Trophoblast cell (in vitro differentiated cells and primary cell): Measurements from ENCODE around the gene SOCS7.

Experiments
- DNase-seq, 2 donors: peaks; one replicate each; pipeline ENCODE4 v3.0.0-alpha.2; 2016
- H2AFZ ChIP-seq: 2 replicates; pipeline ENCODE4 v1.6.1; 2013; ENCODE audit warnings: low read length, moderate library complexity, mild to moderate bottlenecking; ENCODE audit not compliant: insufficient read depth, poor library complexity
- H2AK5ac ChIP-seq: 2 replicates; pipeline ENCODE4 v1.6.1; 2013; ENCODE audit warnings: mild to moderate bottlenecking, low read length
- H2BK120ac ChIP-seq: 2 replicates; pipeline ENCODE4 v1.6.1; 2013; ENCODE audit warnings: low read length, mild to moderate bottlenecking, moderate library complexity; ENCODE audit not compliant: insufficient read depth, poor library complexity
- H2BK12ac ChIP-seq: 2 replicates; pipeline ENCODE4 v1.6.1; 2013; ENCODE audit warnings: mild to moderate bottlenecking, low read length, moderate library complexity
- H2BK5ac ChIP-seq: 2 replicates; pipeline ENCODE4 v1.6.1; 2013; ENCODE audit warnings: low read length, low read depth, moderate library complexity, mild to moderate bottlenecking; ENCODE audit not compliant: poor library complexity
- H3K14ac ChIP-seq: 2 replicates; pipeline ENCODE4 v1.6.1; 2013; ENCODE audit warnings: mild to moderate bottlenecking, low read length
- H3K18ac ChIP-seq: 2 replicates; pipeline ENCODE4 v1.6.1; 2013; ENCODE audit warnings: mild to moderate bottlenecking, low read length
- H3K23ac ChIP-seq: 2 replicates; pipeline ENCODE4 v1.6.1; 2013; ENCODE audit warnings: low read length
- H3K27ac ChIP-seq: 2 replicates; pipeline ENCODE4 v1.5.1; 2013; ENCODE audit warnings: low read depth, mild to moderate bottlenecking, inconsistent platforms, low read length, moderate library complexity
- H3K27me3 ChIP-seq: 2 replicates; pipeline ENCODE4 v1.6.1; 2013; ENCODE audit warnings: inconsistent platforms, mild to moderate bottlenecking, low read length, moderate library complexity; ENCODE audit not compliant: insufficient read depth
- H3K36me3 ChIP-seq, 2 experiments: 1 replicate in 1 of 2; 2 replicates in 1 of 2; pipeline ENCODE4 v1.6.1; 2013; ENCODE audit warnings: low read length in 2 of 2, mild to moderate bottlenecking in 2 of 2, moderate library complexity in 1 of 2; ENCODE audit not compliant: insufficient read depth in 2 of 2, control insufficient read depth in 1 of 2
- H3K4ac ChIP-seq: 2 replicates; pipeline ENCODE4 v1.6.1; 2013; ENCODE audit warnings: low read depth, mild to moderate bottlenecking, low read length, moderate library complexity
- H3K4me1 ChIP-seq, 2 experiments: 1 replicate in 1 of 2; 2 replicates in 1 of 2; pipeline ENCODE4 v1.6.1; 2013; ENCODE audit warnings: low read length in 2 of 2, mild to moderate bottlenecking in 2 of 2, moderate library complexity in 1 of 2; ENCODE audit not compliant: insufficient read depth in 2 of 2, control insufficient read depth in 1 of 2
- H3K4me2 ChIP-seq: 2 replicates; pipeline ENCODE4 v1.6.1; 2013; ENCODE audit warnings: inconsistent platforms, mild to moderate bottlenecking, low read length, moderate library complexity
- H3K4me3 ChIP-seq: 2 replicates; pipeline ENCODE4 v1.5.1; 2013; ENCODE audit warnings: mild to moderate bottlenecking, low read depth, low read length, inconsistent platforms
- H3K79me1 ChIP-seq: one replicate; pipeline ENCODE4 v1.6.1; 2013; ENCODE audit warnings: low read length
- H3K79me2 ChIP-seq: 2 replicates; pipeline ENCODE4 v1.6.1; 2013; ENCODE audit warnings: low read length, mild to moderate bottlenecking; ENCODE audit not compliant: control insufficient read depth, insufficient read depth, poor library complexity
- H3K9ac ChIP-seq: 2 replicates; pipeline ENCODE4 v1.6.1; 2013; ENCODE audit warnings: mild to moderate bottlenecking, low read length
- H3K9me3 ChIP-seq: 2 replicates; pipeline ENCODE4 v1.6.1; 2013; ENCODE audit warnings: low read depth, mild to moderate bottlenecking, control low read depth, inconsistent platforms, low read length; ENCODE audit not compliant: insufficient read depth
- H4K12ac ChIP-seq: 2 replicates; pipeline ENCODE4 v1.6.1; 2013; ENCODE audit warnings: low read depth, mild to moderate bottlenecking, low read length, moderate library complexity
- H4K8ac ChIP-seq: 2 replicates; pipeline ENCODE4 v1.6.1; 2013; ENCODE audit warnings: low read depth, mild to moderate bottlenecking, low read length, moderate library complexity
- H4K91ac ChIP-seq: one replicate; pipeline ENCODE4 v1.6.1; 2013; ENCODE audit warnings: low read depth, mild to moderate bottlenecking, low read length, moderate library complexity
- WGBS: extraction: QIAGEN DNeasy Blood & Tissue Kit; methylation state at CpG from one replicate; pipeline ENCODE4 v1.1.7; 2013; ENCODE audit warnings: missing lambda C conversion rate; ENCODE audit not compliant: insufficient read length, insufficient coverage; ENCODE audit errors: extremely low coverage; 5-methylcytosine and 5-hydroxymethylcytosine counted together

SOCS7 gene

DNA sequence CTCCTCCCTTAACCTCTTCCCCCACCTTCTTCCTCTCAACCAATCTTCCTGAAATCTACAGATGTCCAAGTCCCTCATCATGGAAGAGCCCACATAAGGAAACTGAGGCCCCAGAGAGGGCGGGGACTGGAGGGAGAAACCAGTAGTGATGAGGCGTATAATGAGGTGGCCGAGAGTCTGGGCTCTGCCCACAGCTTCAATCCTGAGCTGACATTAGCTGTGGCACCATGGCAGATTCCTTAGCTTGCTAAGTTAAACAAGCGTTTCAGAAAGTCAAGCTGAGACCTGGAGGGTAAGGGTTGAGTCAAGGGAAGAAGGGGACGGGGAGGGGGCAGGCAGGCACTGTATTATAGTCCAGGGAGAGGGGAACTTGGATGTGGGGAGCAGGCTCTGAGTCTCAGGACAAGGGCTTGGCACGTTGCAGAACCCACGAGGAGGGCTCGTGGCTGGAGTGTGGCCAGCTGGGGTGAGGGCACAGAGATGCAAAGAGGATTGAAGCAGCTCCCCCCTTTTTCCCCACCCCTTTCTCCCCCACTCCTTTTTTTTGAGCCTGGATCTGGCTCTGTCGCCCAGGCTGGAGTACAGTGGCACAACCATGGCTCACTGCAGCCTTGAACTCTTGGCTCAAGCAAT, 89.9 kb downstream of the SOCS7 start:
- Histone ChIP-seq H3K18ac (no peak overlapping the region), H4K8ac (no peak overlapping the region), H2BK120ac (no peak overlapping the region), H4K12ac (no peak overlapping the region), H3K14ac (no peak overlapping the region), H3K4me3 (no peak overlapping the region), H3K27me3 (no peaks in the 10 kb centered on the region), H2BK12ac (no peak overlapping the region), H2AFZ (no peak overlapping the region), H3K4ac (no peak overlapping the region), H3K27ac (no peak overlapping the region), H2BK5ac (no peak overlapping the region), H3K9me3 (no peaks in the 10 kb centered on the region), H4K91ac (no peak overlapping the region), H3K79me2 (no peaks in the 10 kb centered on the region), H3K36me3 (no peaks in the 10 kb centered on the region), H3K4me1 (no peaks in the 10 kb centered on the region), H3K79me1 (no peaks in the 10 kb centered on the region), H2AK5ac (no peak overlapping the region), H3K23ac (no peak overlapping the region), H3K4me2 (no peak overlapping the region), H3K9ac (no peak overlapping the region)
- DNase-seq: no peak
- no CpG with 5 or more reads among the region's 9 CpGs for WGBS

- no peaks in the 10 kb centered on the region for H3K9me3 ChIP-seq
- no peak overlapping the region for H3K4me2 ChIP-seq
- DNase-seq: peak in 1 of 2 donors; percentile 35
- no peak overlapping the region for H2BK120ac ChIP-seq
- no peaks in the 10 kb centered on the region for H3K79me1 ChIP-seq
- no peak overlapping the region for H3K9ac ChIP-seq
- no peak overlapping the region for H3K27ac ChIP-seq
- no peak overlapping the region for H2BK5ac ChIP-seq
- H3K14ac ChIP-seq: no peak overlapping the region
- H3K79me2 ChIP-seq: no peaks in the 10 kb centered on the region
- H2AK5ac ChIP-seq: no peak overlapping the region
- H3K4me3 ChIP-seq: no peak overlapping the region
- no peak overlapping the region for H2AFZ ChIP-seq
- no peak overlapping the region for H4K91ac ChIP-seq
- H3K36me3 ChIP-seq: no peaks in the 10 kb centered on the region
- no peaks in the 10 kb centered on the region for H3K27me3 ChIP-seq
- no CpG with 5 or more reads among the region's 4 CpGs for WGBS
- H2BK12ac ChIP-seq: no peak overlapping the region
- H4K12ac ChIP-seq: no peak overlapping the region
- no peak overlapping the region for H3K18ac ChIP-seq
- H4K8ac ChIP-seq: no peak overlapping the region
- H3K23ac ChIP-seq: no peak overlapping the region
- no peak overlapping the region for H3K4ac ChIP-seq
- H3K4me1 ChIP-seq: no peaks in the 10 kb centered on the region
Measured at GRCh38 chr17:38442548-38442947, 90.9 kb downstream of the SOCS7 start.

- peaks cover 0 to 4% of the 10 kb centered on the region in 2 experiments for H3K4me1 ChIP-seq
- H3K9me3 ChIP-seq: no peaks in the 10 kb centered on the region
- H3K79me1 ChIP-seq: no peaks in the 10 kb centered on the region
- H3K18ac ChIP-seq: no peak overlapping the region
- H3K27me3 ChIP-seq: no peaks in the 10 kb centered on the region
- no peak overlapping the region for H2BK120ac ChIP-seq
- no peak overlapping the region for H3K14ac ChIP-seq
- H4K8ac ChIP-seq: no peak overlapping the region
- WGBS: no CpG with 5 or more reads among the region's 7 CpGs
- H3K36me3 ChIP-seq: no peaks in the 10 kb centered on the region
- no peaks in the 10 kb centered on the region for H3K79me2 ChIP-seq
- H2AFZ ChIP-seq: no peak overlapping the region
- H3K4me2 ChIP-seq: no peak overlapping the region
- H4K91ac ChIP-seq: no peak overlapping the region
- no peak overlapping the region for H3K27ac ChIP-seq
- no peak overlapping the region for H4K12ac ChIP-seq
- H2AK5ac ChIP-seq: no peak overlapping the region
- no peak overlapping the region for H2BK12ac ChIP-seq
- H3K4me3 ChIP-seq: no peak overlapping the region
- DNase-seq: no peak
- no peak overlapping the region for H3K9ac ChIP-seq
- H3K4ac ChIP-seq: no peak overlapping the region
- no peak overlapping the region for H2BK5ac ChIP-seq
- H3K23ac ChIP-seq: no peak overlapping the region
Measured at GRCh38 chr17:38443356-38444031, 91.8 kb downstream of the SOCS7 start.

DNA sequence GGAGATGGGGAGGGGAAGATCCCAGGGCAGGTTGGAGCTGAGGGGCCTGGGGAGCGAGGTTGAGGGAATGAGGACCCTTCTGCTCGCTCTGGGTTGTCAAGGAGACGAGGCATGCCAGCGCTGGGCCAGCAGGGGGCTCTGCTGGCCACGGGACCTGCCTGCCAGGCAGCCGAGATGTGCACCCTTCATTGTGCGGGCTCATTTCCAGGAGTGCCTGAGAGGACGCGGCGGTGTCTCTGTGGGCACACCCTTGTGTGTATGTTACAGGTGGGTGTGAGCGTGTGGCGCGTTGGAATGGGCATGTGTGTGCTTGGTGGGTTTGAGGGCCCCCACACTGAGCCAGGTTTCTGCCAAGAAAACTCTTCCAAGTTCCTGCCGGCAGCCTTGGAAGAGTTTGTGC, 92.5 kb downstream of the SOCS7 start:
- H3K79me2 ChIP-seq: no peaks in the 10 kb centered on the region
- H3K4ac ChIP-seq: no peak overlapping the region
- WGBS: no CpG with 5 or more reads among the region's 14 CpGs
- no peak overlapping the region for H3K23ac ChIP-seq
- no peak overlapping the region for H3K27ac ChIP-seq
- DNase-seq: peak; percentile 41 to 72
- H2BK5ac ChIP-seq: no peak overlapping the region
- H3K27me3 ChIP-seq: no peaks in the 10 kb centered on the region
- H2AK5ac ChIP-seq: no peak overlapping the region
- H3K4me3 ChIP-seq: no peak overlapping the region
- no peak overlapping the region for H3K14ac ChIP-seq
- H2AFZ ChIP-seq: no peak overlapping the region
- no peak overlapping the region for H4K12ac ChIP-seq
- H3K9me3 ChIP-seq: no peaks in the 10 kb centered on the region
- no peak overlapping the region for H4K8ac ChIP-seq
- H2BK12ac ChIP-seq: peak overlapping the region; percentile 35
- H4K91ac ChIP-seq: no peak overlapping the region
- peaks cover 3% of the 10 kb centered on the region for H3K79me1 ChIP-seq
- no peak overlapping the region for H3K4me2 ChIP-seq
- H3K9ac ChIP-seq: no peak overlapping the region
- H2BK120ac ChIP-seq: no peak overlapping the region
- H3K18ac ChIP-seq: no peak overlapping the region
- H3K36me3 ChIP-seq: no peaks in the 10 kb centered on the region
- H3K4me1 ChIP-seq: peaks cover 4 to 7% of the 10 kb centered on the region in 2 experiments
